ENCODE measurements around the gene SDR9C7. TPM values are rescaled to one million over a fixed set of nuclear protein-coding genes. Genes with fewer than 3 reads are reported as not detected.
"Not testable (repeated sequence)": the region's sequence is repeated elsewhere in the genome, so short reads cannot be mapped to it uniquely, and the experiment has no call there.

SDR9C7 gene
- total RNA-seq, 1 donor, result not detected

GRCh38 chr12:56909403-56909802 lies 24.8 kb downstream of the SDR9C7 start:
- not testable (repeated sequence) for H3K4me1 ChIP-seq (ENCODE audit: insufficient read depth, low read length); H3K9me3 ChIP-seq (ENCODE audit: low read depth, low read length); H3K4me3 ChIP-seq (ENCODE audit: low read length); H3K27me3 ChIP-seq (ENCODE audit: insufficient read depth, low read length)

- no peaks in the 10 kb centered on the region for H3K4me1 ChIP-seq (ENCODE audit: insufficient read depth, low read length)
- H3K4me3 ChIP-seq (ENCODE audit: low read length), result no peak overlapping the region
- no peaks in the 10 kb centered on the region for H3K9me3 ChIP-seq (ENCODE audit: low read depth, low read length)
- peaks cover 3% of the 10 kb centered on the region for H3K27me3 ChIP-seq (ENCODE audit: insufficient read depth, low read length)
These were observed 26.1 kb downstream of the SDR9C7 start for GRCh38 chr12:56908136-56908535.

- H3K4me1 ChIP-seq (ENCODE audit: insufficient read depth, low read length), result no peaks in the 10 kb centered on the region
- no peak overlapping the region for H3K4me3 ChIP-seq (ENCODE audit: low read length)
- H3K9me3 ChIP-seq (ENCODE audit: low read depth, low read length), result peaks cover 16% of the 10 kb centered on the region
- no peaks in the 10 kb centered on the region for H3K27me3 ChIP-seq (ENCODE audit: insufficient read depth, low read length)
These were observed 28.4 kb downstream of the SDR9C7 start for GRCh38 chr12:56905852-56906251.

- H3K4me1 ChIP-seq (ENCODE audit: insufficient read depth, low read length), result no peaks in the 10 kb centered on the region
- H3K9me3 ChIP-seq (ENCODE audit: low read depth, low read length), result peaks cover 20% of the 10 kb centered on the region
- H3K4me3 ChIP-seq (ENCODE audit: low read length), result no peak overlapping the region
- H3K27me3 ChIP-seq (ENCODE audit: insufficient read depth, low read length), result no peaks in the 10 kb centered on the region
These were observed 30.8 kb downstream of the SDR9C7 start for GRCh38 chr12:56903374-56903773.

GRCh38 chr12:56901313-56901712 lies 32.9 kb downstream of the SDR9C7 start:
- peaks cover 20% of the 10 kb centered on the region for H3K9me3 ChIP-seq (ENCODE audit: low read depth, low read length)
- not testable (repeated sequence) for H3K4me1 ChIP-seq (ENCODE audit: insufficient read depth, low read length); H3K4me3 ChIP-seq (ENCODE audit: low read length); H3K27me3 ChIP-seq (ENCODE audit: insufficient read depth, low read length)

- H3K27me3 ChIP-seq (ENCODE audit: insufficient read depth, low read length), result no peaks in the 10 kb centered on the region
- no peak overlapping the region for H3K4me3 ChIP-seq (ENCODE audit: low read length)
- H3K4me1 ChIP-seq (ENCODE audit: insufficient read depth, low read length), result no peaks in the 10 kb centered on the region
- peaks cover 20% of the 10 kb centered on the region for H3K9me3 ChIP-seq (ENCODE audit: low read depth, low read length)
These were observed 33.6 kb downstream of the SDR9C7 start for GRCh38 chr12:56900583-56900982.

GRCh38 chr12:56898938-56899337 lies 35.3 kb downstream of the SDR9C7 start:
- Histone ChIP-seq H3K27me3 (ENCODE audit: insufficient read depth, low read length) (no peaks in the 10 kb centered on the region), H3K4me1 (ENCODE audit: insufficient read depth, low read length) (no peaks in the 10 kb centered on the region), H3K4me3 (ENCODE audit: low read length) (no peak overlapping the region), H3K9me3 (ENCODE audit: low read depth, low read length) (peaks cover 20% of the 10 kb centered on the region)

GRCh38 chr12:56897844-56898361 lies 36.3 kb downstream of the SDR9C7 start:
- Histone ChIP-seq H3K4me3 (ENCODE audit: low read length) (no peak overlapping the region), H3K27me3 (ENCODE audit: insufficient read depth, low read length) (no peaks in the 10 kb centered on the region), H3K9me3 (ENCODE audit: low read depth, low read length) (peaks cover 20% of the 10 kb centered on the region), H3K4me1 (ENCODE audit: insufficient read depth, low read length) (no peaks in the 10 kb centered on the region)

- H3K4me1 ChIP-seq (ENCODE audit: insufficient read depth, low read length), result no peaks in the 10 kb centered on the region
- H3K4me3 ChIP-seq (ENCODE audit: low read length), result no peak overlapping the region
- peaks cover 6% of the 10 kb centered on the region for H3K9me3 ChIP-seq (ENCODE audit: low read depth, low read length)
- H3K27me3 ChIP-seq (ENCODE audit: insufficient read depth, low read length), result no peaks in the 10 kb centered on the region
These were observed 38.1 kb downstream of the SDR9C7 start for GRCh38 chr12:56896082-56896481.

- Histone ChIP-seq H3K9me3 (ENCODE audit: low read depth, low read length) (no peaks in the 10 kb centered on the region), H3K4me3 (ENCODE audit: low read length) (no peak overlapping the region), H3K4me1 (ENCODE audit: insufficient read depth, low read length) (no peaks in the 10 kb centered on the region), H3K27me3 (ENCODE audit: insufficient read depth, low read length) (no peaks in the 10 kb centered on the region)
These were observed 39.4 kb downstream of the SDR9C7 start for GRCh38 chr12:56894698-56895368.

GRCh38 chr12:56891885-56892284 lies 42.3 kb downstream of the SDR9C7 start:
- H3K27me3 ChIP-seq (ENCODE audit: insufficient read depth, low read length); H3K9me3 ChIP-seq (ENCODE audit: low read depth, low read length); H3K4me3 ChIP-seq (ENCODE audit: low read length); H3K4me1 ChIP-seq (ENCODE audit: insufficient read depth, low read length): not testable (repeated sequence)

GRCh38 chr12:56886319-56886718 lies 47.9 kb downstream of the SDR9C7 start:
- Histone ChIP-seq H3K9me3 (ENCODE audit: low read depth, low read length) (peaks cover 3% of the 10 kb centered on the region), H3K4me3 (ENCODE audit: low read length) (no peak overlapping the region), H3K4me1 (ENCODE audit: insufficient read depth, low read length) (no peaks in the 10 kb centered on the region), H3K27me3 (ENCODE audit: insufficient read depth, low read length) (no peaks in the 10 kb centered on the region)

- Histone ChIP-seq H3K4me1 (ENCODE audit: insufficient read depth, low read length) (no peaks in the 10 kb centered on the region), H3K9me3 (ENCODE audit: low read depth, low read length) (peaks cover 4% of the 10 kb centered on the region), H3K27me3 (ENCODE audit: insufficient read depth, low read length) (no peaks in the 10 kb centered on the region), H3K4me3 (ENCODE audit: low read length) (no peak overlapping the region)
These were observed 48.9 kb downstream of the SDR9C7 start for GRCh38 chr12:56885316-56885715.

- Histone ChIP-seq H3K4me1 (ENCODE audit: insufficient read depth, low read length) (no peaks in the 10 kb centered on the region), H3K27me3 (ENCODE audit: insufficient read depth, low read length) (no peaks in the 10 kb centered on the region), H3K4me3 (ENCODE audit: low read length) (no peak overlapping the region), H3K9me3 (ENCODE audit: low read depth, low read length) (peaks cover 4% of the 10 kb centered on the region)
These were observed 49.8 kb downstream of the SDR9C7 start for GRCh38 chr12:56884421-56884820.

- not testable (repeated sequence) for H3K9me3 ChIP-seq (ENCODE audit: low read depth, low read length); H3K27me3 ChIP-seq (ENCODE audit: insufficient read depth, low read length); H3K4me1 ChIP-seq (ENCODE audit: insufficient read depth, low read length); H3K4me3 ChIP-seq (ENCODE audit: low read length)
These were observed 51.8 kb downstream of the SDR9C7 start for GRCh38 chr12:56882407-56882806.

Data from mononuclear cell (primary cell).